CD4-positive, alpha-beta T cell treated with Interleukin-15 for 4 hours (primary cell): ENCODE measurements around the gene LTBP4.
"Not testable (repeated sequence)": the region's sequence is repeated elsewhere in the genome, so short reads cannot be mapped to it uniquely, and the experiment has no call there.

ENCODE experiments used
- DNase-seq: peaks from one replicate; pipeline ENCODE4 v3.0.0-alpha.2; 2020; ENCODE audit warnings: low spot score

The LTBP4 gene

GRCh38 chr19:40576585-40577451 is 24.4 kb upstream of the LTBP4 start, which contains the start of gene SHKBP1:
Gene SHKBP1, plus strand, starts transcription at chr19:40576873. Its CDS starts 27 bp downstream, at chr19:40576900.
- peak; percentile 94 for DNase-seq

DNA sequence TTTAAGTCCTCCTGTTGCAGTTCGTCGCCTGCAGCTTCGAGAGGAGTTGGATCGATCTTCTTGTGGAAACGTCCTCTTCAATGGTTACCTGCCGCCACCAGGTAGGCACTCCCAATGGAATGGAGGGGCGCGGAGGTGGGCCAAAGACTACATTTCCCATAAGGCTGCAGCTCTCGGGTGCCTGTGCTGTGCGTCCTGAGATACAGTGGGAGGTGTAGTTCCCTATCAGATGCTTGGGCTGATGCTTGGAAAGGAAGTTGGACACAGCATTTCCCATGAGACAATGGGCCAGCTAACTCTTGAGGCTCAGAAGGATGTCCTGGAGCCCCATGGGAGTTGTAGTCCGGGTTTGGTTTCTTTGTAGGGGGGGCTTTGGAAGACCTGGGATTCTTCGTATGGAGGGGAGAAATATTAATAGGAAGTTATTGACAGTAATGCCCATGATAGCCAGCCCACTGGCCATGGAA is 22.7 kb upstream of the LTBP4 start:
- DNase-seq: no peak

- DNase-seq: no peak
Measured at GRCh38 chr19:40580619-40581018, 20.6 kb upstream of the LTBP4 start.

- no peak for DNase-seq
Measured at GRCh38 chr19:40581531-40581930, 19.6 kb upstream of the LTBP4 start.

DNA sequence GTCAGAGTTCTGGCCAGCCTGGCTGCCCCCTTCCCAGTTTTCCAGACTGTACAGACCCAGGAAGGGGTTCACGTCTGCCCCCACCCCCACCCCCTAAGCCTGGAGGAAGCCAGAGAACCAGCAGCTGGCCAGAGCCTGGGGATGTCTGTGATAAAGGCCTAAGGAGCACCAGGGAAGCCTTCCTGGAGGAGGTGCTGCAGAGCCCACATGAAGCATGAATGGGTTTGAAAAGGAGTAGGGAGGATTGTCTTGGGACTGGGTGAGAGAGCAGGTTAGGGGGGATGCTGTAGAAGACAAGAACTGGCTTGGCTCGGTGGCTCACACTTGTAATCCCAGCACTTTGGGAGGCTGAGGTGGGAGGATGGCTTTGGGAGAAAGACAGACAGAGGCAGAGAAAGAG is 18.7 kb upstream of the LTBP4 start:
- DNase-seq: no peak

DNA sequence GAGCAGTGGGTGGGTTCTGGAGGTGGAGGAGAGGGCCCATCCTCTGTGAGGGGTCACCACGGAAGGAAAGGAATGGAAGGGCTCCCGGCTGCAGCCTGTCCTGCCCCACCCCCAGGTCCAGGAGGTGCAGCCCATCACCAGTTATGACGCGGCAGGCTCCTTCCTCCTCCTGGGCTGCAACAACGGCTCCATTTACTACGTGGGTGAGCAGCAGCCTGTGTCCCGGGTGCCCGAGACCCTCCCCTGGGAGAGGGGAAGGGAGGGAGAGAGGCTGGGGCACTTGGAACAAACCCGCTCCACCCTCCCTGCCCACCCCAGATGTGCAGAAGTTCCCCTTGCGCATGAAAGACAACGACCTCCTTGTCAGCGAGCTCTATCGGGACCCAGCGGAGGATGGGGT is 17.9 kb upstream of the LTBP4 start:
- no peak for DNase-seq

- no peak for DNase-seq
Measured at GRCh38 chr19:40584007-40584406, 17.2 kb upstream of the LTBP4 start.

DNA sequence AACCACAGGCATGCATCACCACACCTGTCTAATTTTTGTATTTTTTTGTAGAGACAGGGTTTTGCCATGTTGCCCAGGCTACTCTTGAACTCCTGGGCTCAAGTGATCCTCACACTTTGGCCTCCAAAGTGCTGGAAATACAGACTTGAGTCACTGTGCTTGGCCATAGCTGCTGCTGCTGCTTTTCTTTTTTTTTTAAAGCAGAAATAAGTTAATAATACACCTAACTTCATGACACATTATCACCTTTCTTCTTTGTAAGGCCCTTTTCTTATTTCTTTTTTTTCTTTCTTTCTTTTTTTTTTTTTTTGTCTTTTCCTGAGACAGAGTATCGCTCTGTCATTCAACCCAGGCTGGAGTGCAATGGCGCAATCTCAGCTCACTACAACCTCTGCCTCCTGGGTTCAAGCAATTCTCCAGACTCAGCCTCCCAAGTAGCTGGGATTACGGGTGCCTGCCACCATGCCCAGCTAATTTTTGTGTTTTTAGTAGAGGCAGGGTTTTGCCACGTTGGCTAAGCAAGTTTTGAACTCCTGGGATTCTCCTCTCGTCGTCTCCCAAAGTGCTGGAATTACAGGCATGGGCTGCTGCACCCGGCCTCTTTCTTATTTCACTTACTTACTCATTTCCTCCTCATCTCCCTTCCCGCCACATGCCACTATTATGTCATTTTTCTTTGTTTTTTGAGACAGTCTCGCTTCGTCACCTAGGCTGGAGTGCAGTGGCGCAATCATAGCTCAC is 15.8 kb upstream of the LTBP4 start:
- no peak for DNase-seq

DNA sequence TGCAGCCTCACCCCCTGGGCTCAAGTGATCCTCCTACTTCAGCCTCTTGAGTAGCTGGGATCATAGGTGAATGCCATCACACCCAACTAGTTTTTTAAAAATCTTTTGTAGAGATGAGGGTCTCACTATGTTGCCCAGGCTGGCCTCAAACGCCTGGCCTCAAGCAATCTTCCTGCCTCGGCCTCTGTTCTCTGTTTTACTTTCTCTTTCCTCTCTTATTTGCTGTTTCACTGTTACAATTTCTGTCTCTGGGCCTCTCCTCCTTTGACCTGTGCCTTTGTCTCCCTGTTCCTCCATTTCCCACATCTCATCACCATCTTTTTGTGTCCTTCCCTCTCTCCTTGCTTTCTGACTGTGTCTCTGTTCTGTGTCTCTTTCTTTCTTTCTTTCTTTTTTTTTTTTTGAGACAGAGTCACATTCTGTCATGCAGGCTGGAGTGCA is 15.2 kb upstream of the LTBP4 start:
- DNase-seq: no peak

- DNase-seq: no peak
Measured at GRCh38 chr19:40586611-40587010, 14.6 kb upstream of the LTBP4 start.

- no peak for DNase-seq
Measured at GRCh38 chr19:40588110-40588854, 12.9 kb upstream of the LTBP4 start.

GRCh38 chr19:40588926-40589569 is 12.1 kb upstream of the LTBP4 start:
- DNase-seq: no peak

DNA sequence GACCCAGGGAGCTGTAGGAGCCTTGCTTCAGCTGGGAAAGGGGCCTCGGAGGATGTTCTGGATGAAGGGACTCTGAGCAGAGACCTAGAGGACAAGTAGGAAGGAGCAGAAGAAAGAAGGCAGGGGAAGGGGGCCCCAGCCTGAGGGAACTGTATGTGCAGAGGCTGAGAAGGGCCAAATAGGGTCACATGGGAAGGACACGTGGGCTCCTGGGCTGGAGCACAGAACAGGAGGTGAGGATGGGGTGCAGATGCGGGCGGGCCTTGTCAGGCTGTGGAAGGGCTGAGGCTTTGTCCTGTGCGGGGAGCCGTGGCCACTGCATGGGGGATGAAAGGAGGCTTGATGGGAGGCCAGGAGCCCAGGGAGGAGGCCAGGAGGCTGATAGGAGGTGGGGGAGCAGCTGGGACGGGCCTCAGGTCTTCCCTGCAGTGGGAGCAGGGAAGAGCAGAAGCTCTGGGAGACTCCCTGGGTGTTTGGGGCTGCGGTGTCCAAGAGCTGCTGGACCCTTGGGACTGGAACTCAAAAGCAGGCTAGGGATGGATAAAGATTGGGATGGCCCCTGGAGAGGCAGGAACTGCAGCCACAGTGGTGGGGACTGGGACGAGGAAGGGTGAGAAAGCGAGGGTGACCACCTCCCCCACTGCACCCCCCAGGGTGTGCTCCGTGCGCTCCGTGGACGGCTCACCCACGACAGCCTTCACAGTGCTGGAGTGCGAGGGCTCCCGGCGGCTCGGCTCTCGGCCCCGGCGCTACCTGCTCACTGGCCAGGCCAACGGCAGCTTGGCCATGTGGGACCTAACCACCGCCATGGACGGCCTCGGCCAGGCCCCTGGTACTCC is 11.4 kb upstream of the LTBP4 start:
- no peak for DNase-seq

- DNase-seq: no peak
Measured at GRCh38 chr19:40590464-40591265, 10.5 kb upstream of the LTBP4 start.

DNA sequence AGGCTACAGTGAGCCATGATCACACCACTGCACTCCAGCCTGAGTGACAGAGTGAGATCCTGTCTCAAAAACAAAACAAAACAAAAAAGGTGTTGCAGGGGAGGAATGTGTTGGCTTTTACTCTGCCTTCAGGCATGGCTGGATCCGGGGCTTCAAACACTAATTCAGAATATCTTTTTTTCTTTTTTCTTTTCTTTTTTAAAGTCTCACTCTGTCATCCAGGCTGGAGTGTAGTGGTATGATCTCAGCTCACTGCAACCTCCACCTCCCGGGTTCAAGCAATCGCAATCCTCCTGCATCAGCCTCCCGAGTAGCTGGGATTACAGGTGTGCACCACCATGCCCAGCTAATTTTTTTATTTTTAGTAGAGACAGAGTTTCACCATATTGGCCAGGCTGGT is 9.4 kb upstream of the LTBP4 start:
- not testable (repeated sequence) for DNase-seq

GRCh38 chr19:40592170-40592569 is 9.0 kb upstream of the LTBP4 start:
- peak; percentile 23 for DNase-seq

- DNase-seq: no peak
Measured at GRCh38 chr19:40594255-40594654, 6.9 kb upstream of the LTBP4 start.

DNA sequence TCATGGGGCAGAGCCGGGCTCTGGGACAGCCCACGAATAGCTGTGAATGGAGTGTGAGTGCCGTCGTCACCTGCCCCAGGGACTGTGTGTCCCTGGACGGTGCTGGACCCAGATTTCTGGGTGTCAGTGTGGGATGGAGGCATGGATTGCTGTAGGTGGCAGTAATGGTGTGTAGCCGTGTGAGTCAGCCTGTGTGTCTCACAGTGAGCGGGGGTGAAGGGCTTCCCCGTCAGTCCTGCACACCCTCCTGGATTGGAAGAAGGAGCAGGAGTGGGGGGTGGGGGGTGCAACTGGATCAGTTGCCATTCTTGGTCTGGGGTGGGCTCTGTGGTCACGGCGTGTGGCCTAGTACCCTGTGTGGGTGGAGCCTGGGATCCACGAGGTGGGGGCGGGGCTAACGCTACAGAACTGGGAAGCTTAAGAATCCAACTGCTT is 6.5 kb upstream of the LTBP4 start:
- no peak for DNase-seq

- DNase-seq: no peak
Measured at GRCh38 chr19:40596608-40597328, 4.4 kb upstream of the LTBP4 start.
